MM.1S (cell line): ENCODE measurements around the gene EDC4.

ENCODE experiments used
- EZH2 ChIP-seq: fragments of 300-600 bp; sonication (generic); optimal IDR thresholded peaks from 2 replicates; pipeline ENCODE3; 2017; ENCODE audit warnings: low read depth, mild to moderate bottlenecking, antibody characterized with exemption, low read length, mixed read lengths
- EZH2phosphoT487 ChIP-seq: fragments of 300-600 bp; sonication (generic); IDR thresholded peaks from 2 replicates; pipeline ENCODE4 v1.6.1; 2018; ENCODE audit warnings: antibody characterized with exemption, low read length
- TF ChIP-seq, protein P1 (sequence below): fragments of 300-600 bp; sonication (generic); IDR thresholded peaks from 2 replicates; pipeline ENCODE4 v1.5.1; 2016; ENCODE audit warnings: antibody characterized with exemption, low read length, mixed read lengths

DNA sequence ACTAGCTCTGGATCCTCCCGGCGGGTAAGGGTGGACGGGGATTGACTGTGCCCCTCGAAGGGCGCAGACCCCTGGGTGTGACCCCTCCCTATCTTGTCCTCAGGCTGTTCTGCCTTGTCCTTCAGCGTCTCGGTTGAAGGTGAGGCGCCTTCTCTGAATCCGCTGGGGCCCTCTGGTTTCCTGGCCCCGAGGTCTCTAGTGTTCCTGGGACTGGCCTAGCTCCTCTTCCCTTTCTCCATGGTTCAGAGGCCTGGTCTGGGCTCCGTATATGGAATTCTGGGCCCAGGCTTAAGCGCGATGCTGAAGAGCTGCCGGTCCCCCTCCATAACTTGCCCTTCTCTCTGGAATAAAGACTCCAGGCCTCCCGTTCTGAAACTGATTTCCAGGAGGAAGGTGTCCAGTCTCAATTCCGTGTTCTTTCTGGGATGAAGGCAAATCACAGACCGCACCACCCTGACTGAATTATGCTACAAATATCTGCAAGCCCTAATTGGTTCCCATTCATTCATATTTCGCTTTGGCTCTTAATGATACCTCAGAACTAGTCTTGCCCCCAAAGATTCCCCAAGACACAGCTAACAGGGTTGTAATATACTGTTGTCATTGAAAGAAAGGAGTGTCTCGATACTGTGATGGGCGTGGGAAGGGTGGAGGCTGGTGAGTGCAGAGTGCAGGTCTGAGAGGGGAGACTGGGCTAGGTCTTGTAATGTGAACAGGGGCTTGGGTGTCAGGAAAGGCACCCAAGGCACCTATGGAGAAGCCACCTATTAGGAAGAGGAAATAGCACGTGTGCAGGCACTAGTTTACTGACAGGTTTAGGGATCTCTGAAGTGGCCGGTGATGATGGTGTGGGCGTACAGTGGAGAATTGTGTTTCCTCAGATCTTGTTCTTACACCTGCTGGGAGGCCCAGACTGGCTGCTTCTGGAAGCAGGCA is 851 bp downstream of the EDC4 start:
- TF ChIP-seq EZH2phosphoT487 (no peak), EZH2 (no peak)
- TF ChIP-seq, protein P1, sequence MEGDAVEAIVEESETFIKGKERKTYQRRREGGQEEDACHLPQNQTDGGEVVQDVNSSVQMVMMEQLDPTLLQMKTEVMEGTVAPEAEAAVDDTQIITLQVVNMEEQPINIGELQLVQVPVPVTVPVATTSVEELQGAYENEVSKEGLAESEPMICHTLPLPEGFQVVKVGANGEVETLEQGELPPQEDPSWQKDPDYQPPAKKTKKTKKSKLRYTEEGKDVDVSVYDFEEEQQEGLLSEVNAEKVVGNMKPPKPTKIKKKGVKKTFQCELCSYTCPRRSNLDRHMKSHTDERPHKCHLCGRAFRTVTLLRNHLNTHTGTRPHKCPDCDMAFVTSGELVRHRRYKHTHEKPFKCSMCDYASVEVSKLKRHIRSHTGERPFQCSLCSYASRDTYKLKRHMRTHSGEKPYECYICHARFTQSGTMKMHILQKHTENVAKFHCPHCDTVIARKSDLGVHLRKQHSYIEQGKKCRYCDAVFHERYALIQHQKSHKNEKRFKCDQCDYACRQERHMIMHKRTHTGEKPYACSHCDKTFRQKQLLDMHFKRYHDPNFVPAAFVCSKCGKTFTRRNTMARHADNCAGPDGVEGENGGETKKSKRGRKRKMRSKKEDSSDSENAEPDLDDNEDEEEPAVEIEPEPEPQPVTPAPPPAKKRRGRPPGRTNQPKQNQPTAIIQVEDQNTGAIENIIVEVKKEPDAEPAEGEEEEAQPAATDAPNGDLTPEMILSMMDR = no peak
